DND-41 (cell line): ENCODE measurements around the gene CEP70.

Source experiments
- ATAC-seq: fragments of 200-7000 bp; cut with Tn5 transposase; 3 replicates; pipeline ENCODE4 v1.9.1; 2021; ENCODE audit warnings: low read depth; ENCODE audit not compliant: insufficient read depth
- DNase-seq: peaks from one replicate; pipeline ENCODE4 v3.0.0-alpha.2; 2020
- H2AFZ ChIP-seq: 2 replicates; pipeline ENCODE4 v1.6.0; 2012; ENCODE audit warnings: low read depth, low read length
- H3K27ac ChIP-seq: 2 replicates; pipeline ENCODE4 v1.5.1; 2012; ENCODE audit warnings: low read length, inconsistent platforms
- H3K27me3 ChIP-seq: fragments of 200-600 bp; sonication (generic); 2 replicates; pipeline ENCODE4 v1.6.0; 2012; ENCODE audit warnings: low read length, mild to moderate bottlenecking, inconsistent platforms; ENCODE audit not compliant: insufficient read depth, poor library complexity
- H3K36me3 ChIP-seq: 2 replicates; pipeline ENCODE4 v1.5.1; 2012; ENCODE audit warnings: low read length, inconsistent platforms; ENCODE audit not compliant: insufficient read depth
- H3K4me1 ChIP-seq: 2 replicates; pipeline ENCODE4 v1.5.1; 2012; ENCODE audit warnings: mild to moderate bottlenecking, low read length; ENCODE audit not compliant: insufficient read depth
- H3K4me2 ChIP-seq: 2 replicates; pipeline ENCODE4 v1.6.0; 2012; ENCODE audit warnings: mild to moderate bottlenecking, moderate library complexity, low read length, inconsistent platforms; ENCODE audit not compliant: insufficient read depth
- H3K4me3 ChIP-seq, 2 experiments: fragments of 200-600 bp in 1 of 2; shearing (Covaris generic) in 1 of 2; 2 replicates each; pipeline ENCODE4 v1.5.1; 2012 to 2016; ENCODE audit warnings: inconsistent platforms in 2 of 2, low read length in 2 of 2, mild to moderate bottlenecking in 2 of 2, low read depth in 1 of 2, moderate library complexity in 1 of 2
- H3K79me2 ChIP-seq: 2 replicates; pipeline ENCODE4 v1.6.0; 2012; ENCODE audit warnings: low read length, inconsistent platforms; ENCODE audit not compliant: insufficient read depth
- H3K9ac ChIP-seq: 2 replicates; pipeline ENCODE4 v1.6.0; 2012; ENCODE audit warnings: low read depth, mild to moderate bottlenecking, inconsistent platforms, low read length, moderate library complexity
- H3K9me3 ChIP-seq: 2 replicates; pipeline ENCODE4 v1.5.1; 2012; ENCODE audit warnings: low read length, moderate library complexity, mild to moderate bottlenecking, inconsistent platforms; ENCODE audit not compliant: insufficient read depth, severe bottlenecking
- H4K20me1 ChIP-seq: 2 replicates; pipeline ENCODE4 v1.6.0; 2012; ENCODE audit warnings: low read length; ENCODE audit not compliant: insufficient read depth
- CTCF ChIP-seq: IDR thresholded peaks from 2 replicates; pipeline ENCODE4 v1.5.1; 2012; ENCODE audit warnings: borderline replicate concordance, low read length, moderate library complexity, mild to moderate bottlenecking; ENCODE audit not compliant: poor library complexity, severe bottlenecking; ENCODE audit errors: extremely low read depth
- EZH2 ChIP-seq: IDR thresholded peaks from 3 replicates; pipeline ENCODE4 v1.6.1; 2012; ENCODE audit warnings: borderline replicate concordance, low read depth, mild to moderate bottlenecking, moderate library complexity, low read length, inconsistent platforms; ENCODE audit not compliant: severe bottlenecking

The CEP70 gene

GRCh38 chr3:138461246-138461645 is 132.8 kb downstream of the CEP70 start:
- ATAC-seq (no peak), DNase-seq (no peak)
- H3K79me2 ChIP-seq, result no peaks in the 10 kb centered on the region

GRCh38 chr3:138460536-138461205 is 133.4 kb downstream of the CEP70 start:
- Histone ChIP-seq H4K20me1 (no peaks in the 10 kb centered on the region), H3K4me3 (no peak overlapping the region), H2AFZ (no peak overlapping the region), H3K4me1 (no peaks in the 10 kb centered on the region), H3K9ac (no peak overlapping the region), H3K27me3 (no peaks in the 10 kb centered on the region), H3K4me2 (no peak overlapping the region), H3K27ac (no peak overlapping the region), H3K79me2 (no peaks in the 10 kb centered on the region), H3K9me3 (no peaks in the 10 kb centered on the region), H3K36me3 (no peaks in the 10 kb centered on the region)
- DNase-seq (no peak), ATAC-seq (no peak)
- no peak for TF ChIP-seq EZH2
- TF ChIP-seq CTCF, result no peak

More at GRCh38 chr3:138461246-138461645, 132.8 kb downstream of the CEP70 start:
- H2AFZ ChIP-seq, result no peak overlapping the region
- no peaks in the 10 kb centered on the region for H3K36me3 ChIP-seq
- no peaks in the 10 kb centered on the region for H3K9me3 ChIP-seq
- H4K20me1 ChIP-seq, result no peaks in the 10 kb centered on the region
- TF ChIP-seq CTCF (no peak), EZH2 (no peak)
- H3K27me3 ChIP-seq, result no peaks in the 10 kb centered on the region
- H3K4me3 ChIP-seq, result no peak overlapping the region
- H3K4me1 ChIP-seq, result no peaks in the 10 kb centered on the region
- no peak overlapping the region for H3K9ac ChIP-seq
- H3K4me2 ChIP-seq, result no peak overlapping the region
- no peak overlapping the region for H3K27ac ChIP-seq

GRCh38 chr3:138459619-138460535 is 134.2 kb downstream of the CEP70 start:
- no peak for TF ChIP-seq CTCF
- no peak for TF ChIP-seq EZH2
- no peak for DNase-seq
- Histone ChIP-seq H3K79me2 (no peaks in the 10 kb centered on the region), H3K9me3 (no peaks in the 10 kb centered on the region), H3K4me2 (no peak overlapping the region), H2AFZ (no peak overlapping the region), H3K27me3 (no peaks in the 10 kb centered on the region), H3K4me1 (no peaks in the 10 kb centered on the region), H4K20me1 (no peaks in the 10 kb centered on the region), H3K4me3 (no peak overlapping the region), H3K9ac (no peak overlapping the region), H3K27ac (no peak overlapping the region), H3K36me3 (no peaks in the 10 kb centered on the region)
- ATAC-seq, result no peak
